Uterus (tissue), 4 donors: ENCODE measurements around the gene COL6A1. TPM values are rescaled to one million over a fixed set of nuclear protein-coding genes. Genes with fewer than 3 reads are reported as not detected.

Experiments used
- DNase-seq, 2 donors: peaks; one replicate each; pipeline ENCODE4 v3.0.0-alpha.2; 2019 to 2020
- H3K27ac ChIP-seq, 2 donors: fragments of 200-600 bp; sonication (generic); 1 replicate in 1 of 2; 2 replicates in 1 of 2; pipeline ENCODE4 v1.5.1; 2016 to 2018
- H3K27me3 ChIP-seq, 2 donors: fragments of 200-600 bp; sonication (generic); one replicate each; pipeline ENCODE4 v1.5.1; 2018 to 2019; ENCODE audit warnings: control low read depth in 1 of 2
- H3K36me3 ChIP-seq, 2 donors: fragments of 200-600 bp; sonication (generic); one replicate each; pipeline ENCODE4 v1.5.1; 2019; ENCODE audit warnings: control low read depth in 1 of 2
- H3K4me1 ChIP-seq, 2 donors: fragments of 200-600 bp; sonication (generic); one replicate each; pipeline ENCODE4 v1.5.1; 2018 to 2019; ENCODE audit warnings: control low read depth in 1 of 2
- H3K4me3 ChIP-seq, 2 donors: fragments of 200-600 bp; sonication (generic); 1 replicate in 1 of 2; 2 replicates in 1 of 2; pipeline ENCODE4 v1.5.1; 2018 to 2019; ENCODE audit warnings: mild to moderate bottlenecking in 1 of 2
- H3K9me3 ChIP-seq, 2 donors: fragments of 200-600 bp; sonication (generic); one replicate each; pipeline ENCODE4 v1.5.1; 2019; ENCODE audit warnings: control low read depth in 1 of 2
- CTCF ChIP-seq, 4 experiments: fragments of 200-600 bp in 2 of 4; fragments of 450-650 bp in 2 of 4; sonication (generic) in 2 of 4; IDR thresholded peaks; one replicate each; pipeline ENCODE4 v1.5.1; 2016 to 2019; ENCODE audit warnings: antibody characterized with exemption in 4 of 4, mild to moderate bottlenecking in 2 of 4, moderate library complexity in 1 of 4
- POLR2A ChIP-seq, 2 donors: fragments of 450-650 bp; IDR thresholded peaks; one replicate each; pipeline ENCODE4 v1.6.1; 2016; ENCODE audit warnings: antibody characterized with exemption in 2 of 2, mild to moderate bottlenecking in 1 of 2, moderate library complexity in 1 of 2
- intact Hi-C: fragments of 100-400 bp; cut with DNase I; formaldehyde crosslinking; loops from one replicate; pipeline ENCODE4 v1.15.1; 2023; ENCODE audit warnings: low total_unique reads
- total RNA-seq, 4 donors: library from RNA; depleted of rRNA in 3 of 4; stranded (reverse); fragments of >200 nt in 3 of 4; gene quantifications; one replicate each; pipeline versions ENCODE4 v1.1.0 to v1.2.4, GENCODE V29; 2014 to 2023
- donor health status: DM: yes; HTN: yes; CAD: no.

COL6A1 gene
- total RNA-seq, 4 donors from 2014 or later: 621 to 1,160 (median 804) TPM

GRCh38 chr21:45983981-45984551, 2.5 kb downstream of the COL6A1 start:
- Histone ChIP-seq H3K4me3 (peak overlapping the region; percentile 71 to 92), H3K27ac (peak overlapping the region; percentile 90 to 96), H3K9me3 (no peaks in the 10 kb centered on the region), H3K36me3 (no peaks in the 10 kb centered on the region), H3K27me3 (no peaks in the 10 kb centered on the region), H3K4me1 (peaks cover 0 to 12% of the 10 kb centered on the region in 2 donors)
- DNase-seq: peak; percentile 61 to 71
- intact Hi-C loops: loop anchor here (5.0 kb wide), 1 partner anchor 68 kb away; no protein-coding TSS in a partner anchor
- TF ChIP-seq CTCF (IDR thresholded peaks at IDR 0.05): no peak
- no peak for TF ChIP-seq POLR2A (IDR thresholded peaks at IDR 0.05)

GRCh38 chr21:45984584-45985095, 3.1 kb downstream of the COL6A1 start:
- Histone ChIP-seq H3K9me3 (no peaks in the 10 kb centered on the region), H3K27ac (peak overlapping the region; percentile 90 to 96), H3K36me3 (no peaks in the 10 kb centered on the region), H3K27me3 (no peaks in the 10 kb centered on the region), H3K4me3 (peak overlapping the region; percentile 71 to 92), H3K4me1 (peaks cover 0 to 7% of the 10 kb centered on the region in 2 donors)
- DNase-seq: no peak
- intact Hi-C loops: loop anchor here (5.0 kb wide), 1 partner anchor 68 kb away; no protein-coding TSS in a partner anchor
- TF ChIP-seq CTCF (IDR thresholded peaks at IDR 0.05) (no peak), POLR2A (IDR thresholded peaks at IDR 0.05) (no peak)

GRCh38 chr21:45985471-45986315, 4.1 kb downstream of the COL6A1 start:
- no peaks in the 10 kb centered on the region for H3K27me3 ChIP-seq
- H3K36me3 ChIP-seq: no peaks in the 10 kb centered on the region
- DNase-seq: peak; percentile 19 to 24
- no peak overlapping the region for H3K4me3 ChIP-seq
- no peaks in the 10 kb centered on the region for H3K9me3 ChIP-seq
- TF ChIP-seq CTCF (IDR thresholded peaks at IDR 0.05): no peak
- intact Hi-C loops: no loop called here
- peaks cover 0 to 6% of the 10 kb centered on the region in 2 donors for H3K4me1 ChIP-seq
- peak overlapping the region; percentile 90 to 96 for H3K27ac ChIP-seq

- intact Hi-C loops: no loop called here
- H3K9me3 ChIP-seq: no peaks in the 10 kb centered on the region
- no peaks in the 10 kb centered on the region for H3K27me3 ChIP-seq
- peak overlapping the region; percentile 90 to 96 for H3K27ac ChIP-seq
- no peak for TF ChIP-seq POLR2A (IDR thresholded peaks at IDR 0.05)
- TF ChIP-seq CTCF (IDR thresholded peaks at IDR 0.05): no peak
- DNase-seq: peak in 1 of 2 donors; percentile 16
- peaks cover 0 to 6% of the 10 kb centered on the region in 2 donors for H3K4me1 ChIP-seq
- no peak overlapping the region for H3K4me3 ChIP-seq
- H3K36me3 ChIP-seq: no peaks in the 10 kb centered on the region
Measured at GRCh38 chr21:45986316-45987051, 4.9 kb downstream of the COL6A1 start.
